ENCODE results near the gene PHF2.

DNA sequence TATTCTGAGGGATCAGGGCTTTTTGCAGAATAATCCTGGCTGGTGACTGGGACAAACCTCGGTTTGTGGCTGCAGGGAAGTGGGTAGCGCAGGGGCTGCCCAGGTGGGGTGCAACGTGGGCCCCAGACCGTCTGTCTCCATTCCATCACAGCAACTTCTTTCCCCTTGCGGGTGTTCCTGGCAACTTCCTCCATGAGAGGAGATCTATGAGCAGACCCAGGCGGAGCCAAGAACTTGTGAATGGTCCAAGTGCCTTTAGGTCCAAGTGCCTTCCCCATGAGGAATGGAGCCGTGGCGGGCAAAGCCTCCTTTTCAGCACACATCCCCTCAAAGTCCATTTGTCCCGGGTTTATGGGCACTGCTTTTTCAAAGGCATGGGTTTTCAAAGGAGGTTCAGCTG lies 136.5 kb downstream of the PHF2 start:
- TF ChIP-seq EZH2 (IDR thresholded peaks at IDR 0.05; ENCODE audit: borderline replicate concordance, insufficient read depth, low read depth, low read length, poor library complexity, severe bottlenecking): no peak
- TF ChIP-seq, protein P1, sequence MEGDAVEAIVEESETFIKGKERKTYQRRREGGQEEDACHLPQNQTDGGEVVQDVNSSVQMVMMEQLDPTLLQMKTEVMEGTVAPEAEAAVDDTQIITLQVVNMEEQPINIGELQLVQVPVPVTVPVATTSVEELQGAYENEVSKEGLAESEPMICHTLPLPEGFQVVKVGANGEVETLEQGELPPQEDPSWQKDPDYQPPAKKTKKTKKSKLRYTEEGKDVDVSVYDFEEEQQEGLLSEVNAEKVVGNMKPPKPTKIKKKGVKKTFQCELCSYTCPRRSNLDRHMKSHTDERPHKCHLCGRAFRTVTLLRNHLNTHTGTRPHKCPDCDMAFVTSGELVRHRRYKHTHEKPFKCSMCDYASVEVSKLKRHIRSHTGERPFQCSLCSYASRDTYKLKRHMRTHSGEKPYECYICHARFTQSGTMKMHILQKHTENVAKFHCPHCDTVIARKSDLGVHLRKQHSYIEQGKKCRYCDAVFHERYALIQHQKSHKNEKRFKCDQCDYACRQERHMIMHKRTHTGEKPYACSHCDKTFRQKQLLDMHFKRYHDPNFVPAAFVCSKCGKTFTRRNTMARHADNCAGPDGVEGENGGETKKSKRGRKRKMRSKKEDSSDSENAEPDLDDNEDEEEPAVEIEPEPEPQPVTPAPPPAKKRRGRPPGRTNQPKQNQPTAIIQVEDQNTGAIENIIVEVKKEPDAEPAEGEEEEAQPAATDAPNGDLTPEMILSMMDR (IDR thresholded peaks at IDR 0.05): no peak
